K562 (cell line): ENCODE results near the gene CNNM4. TPM values are rescaled to one million over a fixed set of nuclear protein-coding genes. Genes with fewer than 3 reads are reported as not detected.

Experiments used
- CCNT2 ChIP-seq: IDR thresholded peaks from 2 replicates; pipeline ENCODE4 v1.6.1; 2011; ENCODE audit warnings: borderline replicate concordance, low read depth, mild to moderate bottlenecking, moderate library complexity, mixed read lengths, low read length; ENCODE audit not compliant: insufficient read length; ENCODE audit errors: extremely low read depth
- HDAC1 ChIP-seq, 2 experiments: fragments of 450-650 bp; IDR thresholded peaks; 2 replicates each; pipeline ENCODE4 v1.6.1; 2016 to 2017; ENCODE audit warnings: inconsistent platforms in 1 of 2, mild to moderate bottlenecking in 1 of 2, moderate library complexity in 1 of 2
- JUNB ChIP-seq: fragments of 450-650 bp; formaldehyde crosslinking; conservative IDR thresholded peaks from 2 replicates; pipeline ENCODE4 v1.4.0; 2020; ENCODE audit warnings: mild to moderate bottlenecking
- NCOA2 ChIP-seq, 2 experiments: fragments of 450-650 bp; IDR thresholded peaks; 2 replicates each; pipeline ENCODE4 v1.6.1; 2018; ENCODE audit warnings: mild to moderate bottlenecking in 2 of 2, moderate library complexity in 1 of 2; ENCODE audit not compliant: partially characterized antibody in 2 of 2
- NR0B1 ChIP-seq: fragments of 450-650 bp; IDR thresholded peaks from one replicate; pipeline ENCODE4 v1.6.1; 2018; ENCODE audit warnings: mild to moderate bottlenecking, moderate library complexity; ENCODE audit not compliant: partially characterized antibody
- PHF8 ChIP-seq: fragments of 200-600 bp; sonication (generic); IDR thresholded peaks from 2 replicates; pipeline ENCODE4 v1.6.1; 2012; ENCODE audit warnings: mixed run types, mild to moderate bottlenecking, inconsistent platforms, low read length, moderate library complexity, borderline replicate concordance
- REST ChIP-seq, 2 experiments: fragments of 450-650 bp; formaldehyde crosslinking in 1 of 2; IDR thresholded peaks; 2 replicates each; pipeline versions ENCODE4 v1.4.0 to v1.6.1; 2014 to 2020; ENCODE audit warnings: mild to moderate bottlenecking in 2 of 2, borderline replicate concordance in 1 of 2, low read depth in 1 of 2
- RFX7 ChIP-seq: fragments of 250-450 bp; sonication (Bioruptor Pico); IDR thresholded peaks from 2 replicates; pipeline ENCODE4 v1.5.1; 2021; ENCODE audit warnings: mild to moderate bottlenecking
- SMARCA4 ChIP-seq: fragments of 450-650 bp; IDR thresholded peaks from 2 replicates; pipeline ENCODE4 v1.6.1; 2016
- ZBTB33 ChIP-seq: sonication (generic); formaldehyde crosslinking; IDR thresholded peaks from 2 replicates; pipeline ENCODE4 v1.8.1; 2023; ENCODE audit warnings: mild to moderate bottlenecking, missing genetic modification reagents
- ZNF274 ChIP-seq: IDR thresholded peaks from 2 replicates; pipeline ENCODE4 v1.6.1; 2011; ENCODE audit warnings: low read depth, mild to moderate bottlenecking, low read length, moderate library complexity, borderline replicate concordance
- ZNF316 ChIP-seq: fragments of 450-650 bp; IDR thresholded peaks from 2 replicates; pipeline ENCODE4 v1.6.1; 2016
- ZNF347 ChIP-seq: fragments of 450-650 bp; formaldehyde crosslinking; IDR thresholded peaks from 2 replicates; pipeline ENCODE4 v1.4.0; 2020; ENCODE audit warnings: low read depth, mild to moderate bottlenecking, moderate library complexity
- ZNF766 ChIP-seq: fragments of 200-800 bp; sonication (Bioruptor generic); conservative IDR thresholded peaks from 2 replicates; pipeline ENCODE4 v1.6.1; 2016; ENCODE audit warnings: missing genetic modification characterization, missing compliant biosample characterization
- polyA plus RNA-seq, 8 experiments: library from polyadenylated mRNA; depleted of rRNA in 4 of 8; stranded (reverse) in 5 of 8; unstranded in 3 of 8; fragments of >200 nt; fragmentation: Nextera tagmentation in 2 of 8; fragmentation: Illumina TruSeq in 1 of 8; extraction: Ambion mirVana in 2 of 8; extraction: Trizol in 1 of 8; gene quantifications; 2 replicates each; pipeline versions ENCODE4 v1.2.1 to v1.2.3, GENCODE V29; 2011 to 2014; ENCODE audit warnings: inconsistent platforms in 1 of 8, missing spikeins in 1 of 8
- total RNA-seq, 7 experiments: library from RNA; depleted of rRNA in 6 of 7; stranded (reverse); fragments of >200 nt in 6 of 7; fragmentation: Illumina TruSeq in 2 of 7; extraction: Trizol in 2 of 7; gene quantifications; 2 replicates each; pipeline versions ENCODE4 v1.2.1 to v1.2.3, GENCODE V29; 2011 to 2021; ENCODE audit warnings: low replicate concordance in 1 of 7

Gene CNNM4
- total and polyA plus RNA-seq, 9 of the 15 experiments (the other 6 are each of a cell fraction or from before 2014, with no cell fraction given), result 0.96 to 6.3 (median 2.8) TPM

GRCh38 chr2:96815326-96816126 is 54.8 kb downstream of the CNNM4 start (continued):
- TF ChIP-seq REST (IDR thresholded peaks at IDR 0.05; ENCODE audit: borderline replicate concordance) (no peak), REST (CRISPR knock-in tag; IDR thresholded peaks at IDR 0.05; ENCODE audit: low read depth) (0 out of 2 replicates have a peak, but pooled peaks have one; percentile 19), ZBTB33 (CRISPR knock-in tag) (no peak), JUNB (no peak), HDAC1 (IDR thresholded peaks at IDR 0.05) (peak in 1 of 2 experiments; percentile 40; a peak in 1 of 4 replicates), ZNF347 (CRISPR knock-in tag) (no peak), NR0B1 (no peak), CCNT2 (peak; percentile 12), RFX7 (CRISPR knock-in tag) (no peak), ZNF316 (no peak), PHF8 (peak; percentile 67; the same call in 1 of the 2 replicates), SMARCA4 (no peak), ZNF274 (no peak), NCOA2 (IDR thresholded peaks at IDR 0.05; ENCODE audit: partially characterized antibody in 2 of 2) (no peak), ZNF766 (CRISPR knock-in tag) (no peak)
